Loucy (cell line): ENCODE data around the gene RPAP2.

ENCODE experiments used
- EZH2phosphoT487 ChIP-seq: fragments of 200-600 bp; IDR thresholded peaks from 2 replicates; pipeline ENCODE4 v1.6.1; 2018; ENCODE audit warnings: antibody characterized with exemption, mild to moderate bottlenecking, moderate library complexity, borderline replicate concordance
- TF ChIP-seq, protein P1 (sequence below): fragments of 200-600 bp; sonication (generic); conservative IDR thresholded peaks from 2 replicates; pipeline ENCODE4 v1.5.1; 2014; ENCODE audit warnings: mild to moderate bottlenecking, antibody characterized with exemption, low read length

DNA sequence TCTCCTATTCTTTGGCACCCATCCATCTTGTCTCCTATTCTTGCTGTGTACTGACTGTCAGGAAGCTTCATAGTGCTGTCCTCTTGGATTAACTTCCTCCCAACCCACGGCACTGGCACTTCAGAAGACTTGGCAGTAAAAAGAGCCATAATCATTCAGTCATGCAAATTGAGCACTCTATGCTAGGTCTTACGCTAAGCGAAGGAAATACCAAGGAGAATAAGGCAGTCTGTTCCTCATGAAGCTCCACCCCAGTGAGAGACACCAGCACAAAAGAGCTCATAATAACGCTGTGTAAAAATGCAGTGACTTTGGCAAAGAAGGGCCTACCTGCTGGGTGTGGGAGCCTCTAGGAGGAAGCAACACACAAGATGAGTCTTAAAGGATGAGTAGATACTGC lies 120.8 kb downstream of the RPAP2 start:
- TF ChIP-seq, protein P1, sequence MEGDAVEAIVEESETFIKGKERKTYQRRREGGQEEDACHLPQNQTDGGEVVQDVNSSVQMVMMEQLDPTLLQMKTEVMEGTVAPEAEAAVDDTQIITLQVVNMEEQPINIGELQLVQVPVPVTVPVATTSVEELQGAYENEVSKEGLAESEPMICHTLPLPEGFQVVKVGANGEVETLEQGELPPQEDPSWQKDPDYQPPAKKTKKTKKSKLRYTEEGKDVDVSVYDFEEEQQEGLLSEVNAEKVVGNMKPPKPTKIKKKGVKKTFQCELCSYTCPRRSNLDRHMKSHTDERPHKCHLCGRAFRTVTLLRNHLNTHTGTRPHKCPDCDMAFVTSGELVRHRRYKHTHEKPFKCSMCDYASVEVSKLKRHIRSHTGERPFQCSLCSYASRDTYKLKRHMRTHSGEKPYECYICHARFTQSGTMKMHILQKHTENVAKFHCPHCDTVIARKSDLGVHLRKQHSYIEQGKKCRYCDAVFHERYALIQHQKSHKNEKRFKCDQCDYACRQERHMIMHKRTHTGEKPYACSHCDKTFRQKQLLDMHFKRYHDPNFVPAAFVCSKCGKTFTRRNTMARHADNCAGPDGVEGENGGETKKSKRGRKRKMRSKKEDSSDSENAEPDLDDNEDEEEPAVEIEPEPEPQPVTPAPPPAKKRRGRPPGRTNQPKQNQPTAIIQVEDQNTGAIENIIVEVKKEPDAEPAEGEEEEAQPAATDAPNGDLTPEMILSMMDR: no peak
- TF ChIP-seq EZH2phosphoT487: no peak
